ENCODE results near the gene HCN2.

GRCh38 chr19:648305-648704, 58.6 kb downstream of the HCN2 start:
- TF ChIP-seq CTCF (IDR thresholded peaks at IDR 0.05) = no peak
- no peak for TF ChIP-seq POLR2AphosphoS5 (IDR thresholded peaks at IDR 0.05)
- no peak for TF ChIP-seq POLR2A (IDR thresholded peaks at IDR 0.05)

Data from prostate gland (tissue), 2 donors.